Epithelial cell of proximal tubule (primary cell): ENCODE data around the gene TEX52. TPM values are rescaled to one million over a fixed set of nuclear protein-coding genes. Genes with fewer than 3 reads are reported as not detected.
"Not testable (repeated sequence)": the region's sequence is repeated elsewhere in the genome, so short reads cannot be mapped to it uniquely, and the experiment has no call there.

Source experiments
- DNase-seq: peaks from one replicate; pipeline ENCODE4 v3.0.0-alpha.2; 2011; ENCODE audit warnings: low read depth
- H3K4me3 ChIP-seq: 2 replicates; pipeline ENCODE4 v1.5.1; 2011; ENCODE audit warnings: low read depth, mild to moderate bottlenecking, low read length
- CTCF ChIP-seq: conservative IDR thresholded peaks from 2 replicates; pipeline ENCODE4 v1.5.1; 2012; ENCODE audit warnings: low read depth, mild to moderate bottlenecking, low read length
- total RNA-seq: library from RNA; depleted of rRNA; stranded (reverse); fragments of >200 nt; gene quantifications from 2 replicates; pipeline ENCODE4 v1.2.3, GENCODE V29; 2015

Gene TEX52
- total RNA-seq, 1 donor from 2014 or later: not detected

- DNase-seq: no peak
- no peak overlapping the region for H3K4me3 ChIP-seq
- TF ChIP-seq CTCF: no peak
These were observed 7.4 kb upstream of the TEX52 start for GRCh38 chr12:2864198-2864597.

GRCh38 chr12:2863402-2863801 lies 6.6 kb upstream of the TEX52 start:
- DNase-seq, H3K4me3 ChIP-seq: not testable (repeated sequence)

- no peak for DNase-seq
- H3K4me3 ChIP-seq: no peak overlapping the region
- TF ChIP-seq CTCF: no peak
These were observed 6.0 kb upstream of the TEX52 start for GRCh38 chr12:2862876-2863275.

- DNase-seq: no peak
- no peak for TF ChIP-seq CTCF
- H3K4me3 ChIP-seq: no peak overlapping the region
These were observed 3.3 kb upstream of the TEX52 start for GRCh38 chr12:2860170-2860569.

GRCh38 chr12:2858944-2859421 lies 2.1 kb upstream of the TEX52 start:
- no peak for DNase-seq
- H3K4me3 ChIP-seq: no peak overlapping the region
- no peak for TF ChIP-seq CTCF

- no peak for TF ChIP-seq CTCF
- no peak overlapping the region for H3K4me3 ChIP-seq
- no peak for DNase-seq
These were observed 1.5 kb upstream of the TEX52 start for GRCh38 chr12:2858334-2858733.

- no peak for DNase-seq
- no peak for TF ChIP-seq CTCF
- no peak overlapping the region for H3K4me3 ChIP-seq
These were observed 737 bp upstream of the TEX52 start for GRCh38 chr12:2857576-2857975.

- no peak overlapping the region for H3K4me3 ChIP-seq
- no peak for DNase-seq
- no peak for TF ChIP-seq CTCF
These were observed 788 bp downstream of the TEX52 start for GRCh38 chr12:2856051-2856450.
